WI38 (cell line): ENCODE results near the gene DCXR.

Experiments
- H3K4me3 ChIP-seq: 2 replicates; pipeline ENCODE4 v1.5.1; 2011; ENCODE audit warnings: low read depth, mild to moderate bottlenecking, control low read depth, low read length
- CTCF ChIP-seq: IDR thresholded peaks from 2 replicates; pipeline ENCODE4 v1.5.1; 2012; ENCODE audit warnings: low read depth, mild to moderate bottlenecking, control low read depth, low read length

DCXR gene

GRCh38 chr17:81990836-81991683 lies 46.4 kb downstream of the DCXR start:
- no peak overlapping the region for H3K4me3 ChIP-seq
- TF ChIP-seq CTCF, result no peak

GRCh38 chr17:81987161-81987770 lies 50.2 kb downstream of the DCXR start:
- no peak for TF ChIP-seq CTCF
- no peak overlapping the region for H3K4me3 ChIP-seq

- H3K4me3 ChIP-seq, result no peak overlapping the region
- TF ChIP-seq CTCF, result no peak
Measured at GRCh38 chr17:81986606-81987005, 50.9 kb downstream of the DCXR start.
